Heart right ventricle (tissue), 16 donors: ENCODE results near the gene AMFR. TPM values are rescaled to one million over a fixed set of nuclear protein-coding genes. Genes with fewer than 3 reads are reported as not detected.

ENCODE experiments used
- ATAC-seq, 8 donors: fragments of 200-7000 bp; cut with Tn5 transposase; one replicate each; pipeline ENCODE4 v1.9.1; 2020; ENCODE audit warnings: mild to moderate bottlenecking in 8 of 8, moderate library complexity in 8 of 8, moderate number of reproducible peaks in 1 of 8
- DNase-seq, 2 donors: peaks; one replicate each; pipeline ENCODE4 v3.0.0-alpha.2; 2020
- H3K27ac ChIP-seq, 10 donors: fragments of 200-600 bp; sonication (generic) in 2 of 10; one replicate each; pipeline versions ENCODE4 v1.5.0 to v1.8.0; 2020 to 2022; ENCODE audit warnings: mild to moderate bottlenecking in 3 of 10
- H3K27me3 ChIP-seq, 7 donors: fragments of 200-600 bp; one replicate each; pipeline ENCODE4 v1.8.0; 2021 to 2022; ENCODE audit warnings: mild to moderate bottlenecking in 2 of 7
- H3K36me3 ChIP-seq, 9 donors: fragments of 200-600 bp; sonication (generic) in 1 of 9; one replicate each; pipeline versions ENCODE4 v1.5.0 to v1.8.0; 2020 to 2022; ENCODE audit warnings: mild to moderate bottlenecking in 2 of 9
- H3K4me1 ChIP-seq, 9 donors: fragments of 200-600 bp; sonication (generic) in 1 of 9; one replicate each; pipeline versions ENCODE4 v1.5.0 to v1.8.0; 2020 to 2022; ENCODE audit warnings: mild to moderate bottlenecking in 4 of 9
- H3K4me3 ChIP-seq, 10 donors: fragments of 200-600 bp; sonication (generic) in 2 of 10; one replicate each; pipeline versions ENCODE4 v1.5.0 to v1.8.0; 2020 to 2022; ENCODE audit warnings: mild to moderate bottlenecking in 7 of 10, moderate library complexity in 2 of 10
- H3K9me3 ChIP-seq, 11 donors: fragments of 200-600 bp in 10 of 11; sonication (generic) in 2 of 11; one replicate each; pipeline versions ENCODE4 v1.5.0 to v1.8.0; 2013 to 2022; ENCODE audit warnings: mild to moderate bottlenecking in 2 of 11, control low read depth in 1 of 11, moderate library complexity in 1 of 11
- CTCF ChIP-seq, 9 donors: fragments of 200-600 bp; sonication (generic) in 2 of 9; IDR thresholded peaks; one replicate each; pipeline versions ENCODE4 v1.5.0 to v1.8.0; 2021 to 2022; ENCODE audit warnings: antibody characterized with exemption in 9 of 9, mild to moderate bottlenecking in 5 of 9, moderate library complexity in 1 of 9
- WGBS, 2 donors: extraction: QIAGEN DNeasy Blood & Tissue Kit; methylation state at CpG; one replicate each; pipeline ENCODE4 v1.1.7; 2013; ENCODE audit warnings: inconsistent platforms in 1 of 2; 5-methylcytosine and 5-hydroxymethylcytosine counted together
- intact Hi-C, 10 donors: fragments of 100-400 bp; cut with DNase I; formaldehyde crosslinking; loops; one replicate each; pipeline versions ENCODE4 v1.11.1 to v1.14.2; 2022
- polyA plus RNA-seq, 2 donors: library from polyadenylated mRNA; stranded (reverse); fragments of 200-250 nt; gene quantifications; one replicate each; pipeline ENCODE4 v1.2.3, GENCODE V29; 2013
- total RNA-seq, 10 donors: library from RNA; stranded (reverse); fragmentation: NEBNext Ultra II Directional in 3 of 10; extraction: Animal tissue kit (Norgen Biotek cat#: 25700) in 3 of 10; gene quantifications; one replicate each; pipeline versions ENCODE4 v1.2.1 to v1.2.4, GENCODE V29; 2021 to 2023
- donor health status: Arrhythmogenic right ventricular cardiomyopathy.
- donor health status: ischemic (EF 13 %, LVEDD 7.1; RV severe dilation, severe dysfunction).
- donor health status: healthy with polysubstance abuse.
- donor health status: DM: no; HTN: yes; CAD: no.
- donor health status: DM: no; HTN: no; CAD: no.
- donor health status: ischemic (EF 25% LVEDD 6.9; RV normal size, moderate dysfunction).
- donor health status: ischemic (EF 25% LVEDD 5.7; RV mildly dilated, moderate dysfunction).
- donor health status: healthy.
- donor health status: DM: yes; HTN: yes; CAD: no.
- donor health status: Ischemic cardiomyopathy.
- donor health status: ischemic (EF 35%, LVEDD 5.7; RV mildly dilated, moderate dysfunction).
- donor health status: nonischemic (EF 11% LVEDD 7.7; RV severe dilation, severe dysfunction).
- donor health status: DM: yes; HTN: yes; CAD: no.
- donor health status: PGD.
- donor health status: ischemic (EF 29% LVEDD 5.4; RV normal size, mild dysfunction).
- donor health status: nonischemic (EF 23%, LVEDD 6.1; RV moderate dilation, normal function).

The AMFR gene
- total and polyA plus RNA-seq, 12 donors: 18.1 to 87.9 (median 65.9) TPM

GRCh38 chr16:56314244-56314850, 111.0 kb downstream of the AMFR start:
- H3K4me1 ChIP-seq: peaks cover 0 to 12% (median 8%) of the 10 kb centered on the region in 9 donors
- no peaks in the 10 kb centered on the region for H3K9me3 ChIP-seq
- 86 to 90% methylated on average over 18 of the region's 18 CpGs for WGBS, 2 donors
- no peak for DNase-seq
- intact Hi-C loops: loop anchor here in 4 of 10 donors (10.0 kb wide), 2 partner anchors 120 to 600 kb away; partner anchors contain the start of gene GNAO1 (in 2 of the 4)
- no peak for ATAC-seq
- H3K27ac ChIP-seq: no peak overlapping the region
- H3K36me3 ChIP-seq: no peaks in the 10 kb centered on the region
- TF ChIP-seq CTCF (IDR thresholded peaks at IDR 0.05): no peak
- peaks cover 0 to 6% (median 0%) of the 10 kb centered on the region in 7 donors for H3K27me3 ChIP-seq
- H3K4me3 ChIP-seq: no peak overlapping the region

- ATAC-seq: no peak
- H3K9me3 ChIP-seq: no peaks in the 10 kb centered on the region
- no peak for TF ChIP-seq CTCF (IDR thresholded peaks at IDR 0.05)
- H3K36me3 ChIP-seq: no peaks in the 10 kb centered on the region
- H3K4me1 ChIP-seq: peaks cover 0 to 3% (median 0%) of the 10 kb centered on the region in 9 donors
- no peak overlapping the region for H3K27ac ChIP-seq
- no peaks in the 10 kb centered on the region for H3K27me3 ChIP-seq
- intact Hi-C loops: loop anchor here in 4 of 10 donors (10.0 kb wide), 2 partner anchors 118 to 598 kb away; partner anchors contain the start of gene GNAO1 (in 2 of the 4)
- 93 to 98% methylated on average over 7 of the region's 7 CpGs for WGBS, 2 donors
- DNase-seq: no peak
- H3K4me3 ChIP-seq: no peak overlapping the region
Observed at GRCh38 chr16:56312556-56312955, 112.8 kb downstream of the AMFR start.

GRCh38 chr16:56312028-56312300, 113.4 kb downstream of the AMFR start:
- intact Hi-C loops: loop anchor here in 4 of 10 donors (10.0 kb wide), 2 partner anchors 117 to 597 kb away; partner anchors contain the start of gene GNAO1 (in 2 of the 4)

More at GRCh38 chr16:56312028-56312300, 113.4 kb downstream of the AMFR start:
- Histone ChIP-seq H3K4me3 (no peak overlapping the region), H3K9me3 (no peaks in the 10 kb centered on the region), H3K36me3 (no peaks in the 10 kb centered on the region), H3K27ac (no peak overlapping the region), H3K4me1 (peaks cover 0 to 3% (median 0%) of the 10 kb centered on the region in 9 donors), H3K27me3 (no peaks in the 10 kb centered on the region)
- no peak for TF ChIP-seq CTCF (IDR thresholded peaks at IDR 0.05)
- DNase-seq (no peak), ATAC-seq (no peak)
- 62 to 69% methylated on average over 11 of the region's 11 CpGs for WGBS, 2 donors

Other genes with a start within 250 kb of the AMFR start
- gene GNAO1, start 234.1 kb downstream of the AMFR start, total RNA-seq: 10 to 100 TPM in 9 of 10 donors, 1 to 10 TPM in 1; 6.4 to 36.7 (median 14.4) TPM
- gene GNAO1, start 234.1 kb downstream of the AMFR start, polyA plus RNA-seq: 10 to 100 TPM in 1 of 2 donors, 1 to 10 TPM in 1; 1.4 to 11.9 TPM
- 10 to 100 TPM; 59.2 to 74.7 (median 63.4) TPM for gene NUDT21, start 25.8 kb upstream of the AMFR start, total RNA-seq
- gene NUDT21, start 25.8 kb upstream of the AMFR start, polyA plus RNA-seq: 10 to 100 TPM in 1 of 2 donors, 1 to 10 TPM in 1; 9.3 to 26.4 TPM
- 10 to 100 TPM; 24.2 to 41.0 (median 36.8) TPM for gene OGFOD1, start 26.0 kb upstream of the AMFR start, total RNA-seq
- gene OGFOD1, start 26.0 kb upstream of the AMFR start, polyA plus RNA-seq: 10 to 100 TPM in 1 of 2 donors, 1 to 10 TPM in 1; 8.9 to 17.5 TPM
- gene BBS2, start 94.5 kb upstream of the AMFR start, total RNA-seq: 10 to 100 TPM; 37.7 to 75.9 (median 60.1) TPM
- 10 to 100 TPM; 11.7 to 33.0 TPM for gene BBS2, start 94.5 kb upstream of the AMFR start, polyA plus RNA-seq
- gene MT4, start 139.5 kb upstream of the AMFR start, total RNA-seq: not detected
- gene MT4, start 139.5 kb upstream of the AMFR start, polyA plus RNA-seq: not detected
- 10 to 100 TPM in 1 of 10 donors, 1 to 10 TPM in 9; 1.9 to 11.6 (median 4.1) TPM for gene MT3, start 164.0 kb upstream of the AMFR start, total RNA-seq
- gene MT3, start 164.0 kb upstream of the AMFR start, polyA plus RNA-seq: 10 to 100 TPM in 1 of 2 donors, 1 to 10 TPM in 1; 4.4 to 29.8 TPM
- 100 to 1,000 TPM in 6 of 10 donors, 10 to 100 TPM in 4; 88.8 to 354 (median 109) TPM for gene MT2A, start 183.0 kb upstream of the AMFR start, total RNA-seq
- 100 to 1,000 TPM; 195 to 231 TPM for gene MT2A, start 183.0 kb upstream of the AMFR start, polyA plus RNA-seq
- 100 to 1,000 TPM in 5 of 10 donors, 10 to 100 TPM in 5; 83.3 to 164 (median 97.0) TPM for gene MT1E, start 200.2 kb upstream of the AMFR start, total RNA-seq
- 100 to 1,000 TPM in 1 of 2 donors, 10 to 100 TPM in 1; 31.9 to 268 TPM for gene MT1E, start 200.2 kb upstream of the AMFR start, polyA plus RNA-seq
- gene MT1M, start 207.1 kb upstream of the AMFR start, total RNA-seq: 10 to 100 TPM in 1 of 10 donors, 1 to 10 TPM in 5, under 1 TPM in 4; 0.75 to 24.3 (median 1.7) TPM
- gene MT1M, start 207.1 kb upstream of the AMFR start, polyA plus RNA-seq: 10 to 100 TPM; 11.9 to 25.4 TPM
- 10 to 100 TPM in 1 of 10 donors, 1 to 10 TPM in 5, under 1 TPM in 2, not detected in 2; 0.71 to 67.7 (median 2.6) TPM for gene MT1A, start 213.1 kb upstream of the AMFR start, total RNA-seq
- gene MT1A, start 213.1 kb upstream of the AMFR start, polyA plus RNA-seq: 100 to 1,000 TPM in 1 of 2 donors, 10 to 100 TPM in 1; 11.1 to 102 TPM
- gene MT1B, start 226.3 kb upstream of the AMFR start, total RNA-seq: not detected
- not detected for gene MT1B, start 226.3 kb upstream of the AMFR start, polyA plus RNA-seq
- 1 to 10 TPM in 9 of 10 donors, under 1 TPM in 1; 0.98 to 7.7 (median 2.4) TPM for gene MT1F, start 232.4 kb upstream of the AMFR start, total RNA-seq
- gene MT1F, start 232.4 kb upstream of the AMFR start, polyA plus RNA-seq: 1 to 10 TPM; 2.0 to 2.4 TPM
- 1 to 10 TPM in 3 of 10 donors, under 1 TPM in 1, not detected in 6; 0.95 to 9.0 (median 1.0) TPM for gene MT1G, start 242.5 kb upstream of the AMFR start, total RNA-seq
- 1 to 10 TPM; 3.6 to 3.7 TPM for gene MT1G, start 242.5 kb upstream of the AMFR start, polyA plus RNA-seq
- gene MT1H, start 244.3 kb upstream of the AMFR start, total RNA-seq: 1 to 10 TPM in 1 of 10 donors, not detected in 9; 2.4 TPM
- gene MT1H, start 244.3 kb upstream of the AMFR start, polyA plus RNA-seq: not detected